Lower leg skin (tissue), 4 donors: ENCODE data around the gene PHF21A. TPM values are rescaled to one million over a fixed set of nuclear protein-coding genes. Genes with fewer than 3 reads are reported as not detected.

Experiments
- DNase-seq, 2 donors: peaks; one replicate each; pipeline ENCODE4 v3.0.0-alpha.2; 2019; ENCODE audit warnings: low spot score in 2 of 2
- H3K4me3 ChIP-seq: fragments of 200-600 bp; sonication (generic); 2 replicates; pipeline ENCODE4 v1.5.1; 2017; ENCODE audit warnings: mild to moderate bottlenecking, low read depth; ENCODE audit not compliant: poor library complexity, severe bottlenecking
- CTCF ChIP-seq, 3 donors: fragments of 450-650 bp; IDR thresholded peaks; one replicate each; pipeline ENCODE4 v1.5.1; 2016; ENCODE audit warnings: antibody characterized with exemption in 3 of 3, mild to moderate bottlenecking in 3 of 3, moderate library complexity in 2 of 3
- POLR2A ChIP-seq, 2 donors: fragments of 450-650 bp; IDR thresholded peaks; one replicate each; pipeline ENCODE4 v1.6.1; 2016 to 2017; ENCODE audit warnings: antibody characterized with exemption in 2 of 2, mild to moderate bottlenecking in 1 of 2, moderate library complexity in 1 of 2
- WGBS, 2 donors: methylation state at CpG; one replicate each; pipeline ENCODE4 v1.1.5; 2018; 5-methylcytosine and 5-hydroxymethylcytosine counted together
- intact Hi-C: fragments of 100-400 bp; cut with DNase I; formaldehyde crosslinking; loops from one replicate; pipeline ENCODE4 v1.15.0; 2023; ENCODE audit warnings: low total_unique reads
- total RNA-seq, 4 donors: library from RNA; depleted of rRNA; stranded (reverse); fragments of >200 nt; gene quantifications; one replicate each; pipeline ENCODE4 v1.1.0, GENCODE V29; 2016

PHF21A gene
- total RNA-seq, 4 donors from 2014 or later = 16.4 to 52.4 (median 31.5) TPM

DNA sequence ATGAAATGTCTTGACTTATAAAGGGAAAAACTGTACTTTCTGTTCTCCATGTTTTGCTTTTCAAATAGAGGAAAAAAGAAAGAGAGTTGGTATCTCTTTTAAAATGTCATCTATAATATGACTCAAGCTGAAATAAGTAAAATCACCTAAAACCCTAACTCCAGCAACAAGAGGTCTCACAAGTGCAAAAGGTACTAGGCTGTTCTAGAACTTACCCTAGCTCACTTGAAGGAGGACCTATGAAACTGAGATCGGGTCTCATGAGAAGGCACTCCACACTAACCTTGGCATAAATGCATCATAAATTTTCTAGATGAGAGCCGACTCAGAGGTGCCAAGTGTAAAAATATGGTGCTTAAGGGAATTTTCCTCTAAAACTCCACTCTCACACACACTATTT lies 63.8 kb downstream of the PHF21A start:
- H3K4me3 ChIP-seq = no peak overlapping the region
- WGBS, 2 donors = 60 to 72% methylated on average over 2 of the region's 2 CpGs
- intact Hi-C loops = no loop called here
- no peak for DNase-seq
- TF ChIP-seq CTCF (IDR thresholded peaks at IDR 0.05) (no peak), POLR2A (IDR thresholded peaks at IDR 0.05) (no peak)

GRCh38 chr11:46055371-46055770 lies 65.9 kb downstream of the PHF21A start:
- 0 to 30% methylated on average over 1 of the region's 1 CpG for WGBS, 2 donors
- no peak for TF ChIP-seq CTCF (IDR thresholded peaks at IDR 0.05)
- TF ChIP-seq POLR2A (IDR thresholded peaks at IDR 0.05) = no peak
- intact Hi-C loops = no loop called here
- DNase-seq = no peak
- H3K4me3 ChIP-seq = no peak overlapping the region

DNA sequence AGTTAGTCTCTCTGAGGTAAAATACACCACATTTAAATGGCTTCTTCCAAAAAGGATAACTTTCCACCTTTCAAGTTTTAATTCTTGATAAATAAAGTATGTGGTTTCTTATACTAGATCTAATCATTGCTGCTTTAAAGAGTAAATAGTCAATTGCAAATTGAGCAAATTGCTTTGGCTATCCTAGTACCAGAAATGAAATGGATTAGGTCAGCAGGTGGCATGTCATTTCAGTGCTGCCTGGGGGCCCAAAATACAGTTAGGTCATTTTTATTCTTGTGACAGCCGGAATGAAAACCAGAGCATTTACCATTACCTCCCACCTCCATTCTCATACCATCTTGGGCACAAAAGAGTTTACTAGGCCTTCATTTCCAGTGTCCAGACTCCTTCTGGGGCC lies 70.2 kb downstream of the PHF21A start:
- no peak for DNase-seq
- TF ChIP-seq CTCF (IDR thresholded peaks at IDR 0.05) (no peak), POLR2A (IDR thresholded peaks at IDR 0.05) (no peak)
- intact Hi-C loops = no loop called here
- H3K4me3 ChIP-seq = no peak overlapping the region
- WGBS, 2 donors = 86 to 96% methylated on average over 1 of the region's 1 CpG

- no peak for DNase-seq
- no peak overlapping the region for H3K4me3 ChIP-seq
- 30 to 54% methylated on average over 2 of the region's 2 CpGs for WGBS, 2 donors
These were observed 70.6 kb downstream of the PHF21A start for GRCh38 chr11:46050662-46051061.

GRCh38 chr11:46050003-46050461 lies 71.2 kb downstream of the PHF21A start:
- 26 to 27% methylated on average over 4 of the region's 4 CpGs for WGBS, 2 donors
- intact Hi-C loops = no loop called here
- no peak for DNase-seq
- no peak overlapping the region for H3K4me3 ChIP-seq
- TF ChIP-seq CTCF (IDR thresholded peaks at IDR 0.05) (no peak), POLR2A (IDR thresholded peaks at IDR 0.05) (no peak)

More at GRCh38 chr11:46050662-46051061, 70.6 kb downstream of the PHF21A start:
- intact Hi-C loops = no loop called here
- TF ChIP-seq CTCF (IDR thresholded peaks at IDR 0.05) = no peak
- TF ChIP-seq POLR2A (IDR thresholded peaks at IDR 0.05) = no peak

- TF ChIP-seq CTCF (IDR thresholded peaks at IDR 0.05) (no peak), POLR2A (IDR thresholded peaks at IDR 0.05) (no peak)
- WGBS, 2 donors = 75% methylated on average over 7 of the region's 7 CpGs
- DNase-seq = no peak
- intact Hi-C loops = no loop called here
- no peak overlapping the region for H3K4me3 ChIP-seq
These were observed 71.8 kb downstream of the PHF21A start for GRCh38 chr11:46049325-46049897.
